HG03135 (cell line): ENCODE data around the gene C1orf167.

Source experiments
- ATAC-seq: cut with Tn5 transposase; IDR thresholded peaks from one replicate; pipeline ENCODE4 v1.9.1; 2021; ENCODE audit warnings: mild to moderate bottlenecking, moderate library complexity; ENCODE audit not compliant: unreplicated experiment

C1orf167 gene

GRCh38 chr1:11833497-11833896, 71.5 kb downstream of the C1orf167 start:
- no peak for ATAC-seq

GRCh38 chr1:11833900-11834299, 71.9 kb downstream of the C1orf167 start:
- ATAC-seq: no peak

DNA sequence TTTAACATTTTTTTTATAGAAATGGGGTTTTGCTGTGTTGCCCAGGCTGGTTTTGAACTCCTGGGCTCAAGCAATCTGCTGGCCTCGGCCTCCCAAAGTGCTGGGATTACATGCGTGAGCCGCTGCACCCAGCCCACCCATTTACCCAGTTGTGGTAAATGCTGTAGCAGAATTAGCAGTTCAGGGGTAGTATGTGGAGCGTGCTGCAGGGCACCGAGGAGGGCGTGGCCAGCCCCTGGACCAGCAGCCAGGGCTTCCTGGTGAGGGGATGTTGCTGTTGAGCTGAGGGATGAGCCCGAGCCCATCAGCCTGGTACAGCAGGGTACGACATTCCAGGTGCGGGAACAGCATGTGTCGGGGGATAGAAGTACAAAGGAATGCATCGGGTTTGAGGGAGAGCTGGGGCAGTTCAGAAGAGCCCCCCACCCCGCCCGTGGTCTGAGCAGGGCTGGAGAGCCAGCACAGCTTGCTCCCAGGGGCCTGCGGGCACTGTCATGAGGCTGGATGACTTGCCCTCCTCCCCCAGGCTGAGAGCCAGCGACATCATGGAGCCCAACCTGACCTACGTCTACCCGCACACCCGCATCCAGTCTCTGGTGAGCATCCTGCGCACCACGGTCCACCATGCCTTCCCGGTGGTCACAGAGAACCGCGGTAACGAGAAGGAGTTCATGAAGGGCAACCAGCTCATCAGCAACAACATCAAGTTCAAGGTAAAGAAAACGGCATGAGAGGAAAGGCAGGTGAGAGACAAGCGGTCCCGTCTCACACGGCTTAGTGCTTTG, 73.6 kb downstream of the C1orf167 start:
- ATAC-seq: no peak

DNA sequence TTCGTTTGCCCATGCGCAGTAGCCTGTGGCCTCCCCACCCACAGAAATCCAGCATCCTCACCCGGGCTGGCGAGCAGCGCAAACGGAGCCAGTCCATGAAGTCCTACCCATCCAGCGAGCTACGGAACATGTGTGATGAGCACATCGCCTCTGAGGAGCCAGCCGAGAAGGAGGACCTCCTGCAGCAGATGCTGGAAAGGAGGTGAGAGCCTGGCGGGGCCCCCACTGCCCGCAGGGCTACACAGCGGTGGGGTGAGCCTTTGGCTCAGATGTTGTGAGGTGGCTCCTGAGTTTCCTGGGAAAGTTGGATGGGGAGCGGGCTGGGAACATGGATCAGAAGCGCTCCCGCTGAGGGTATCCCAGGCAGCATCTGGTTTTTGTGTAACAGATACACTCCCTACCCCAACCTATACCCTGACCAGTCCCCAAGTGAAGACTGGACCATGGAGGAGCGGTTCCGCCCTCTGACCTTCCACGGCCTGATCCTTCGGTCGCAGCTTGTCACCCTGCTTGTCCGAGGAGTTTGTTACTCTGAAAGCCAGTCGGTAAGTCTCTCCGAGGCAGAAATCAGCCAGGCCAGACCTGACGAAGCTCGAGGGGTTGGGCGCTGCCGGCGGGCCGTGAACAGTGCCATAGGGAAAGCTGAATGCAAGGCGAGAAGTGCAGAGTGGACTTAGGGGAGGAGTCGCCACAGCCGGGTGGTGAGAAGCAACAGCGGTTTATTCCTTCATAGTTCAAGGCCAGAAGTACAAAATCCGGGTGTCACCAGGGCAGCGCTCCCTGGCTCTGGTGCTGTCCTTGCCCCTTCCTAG, 75.2 kb downstream of the C1orf167 start:
- ATAC-seq: no peak

GRCh38 chr1:11837767-11838348, 75.9 kb downstream of the C1orf167 start:
- no peak for ATAC-seq

DNA sequence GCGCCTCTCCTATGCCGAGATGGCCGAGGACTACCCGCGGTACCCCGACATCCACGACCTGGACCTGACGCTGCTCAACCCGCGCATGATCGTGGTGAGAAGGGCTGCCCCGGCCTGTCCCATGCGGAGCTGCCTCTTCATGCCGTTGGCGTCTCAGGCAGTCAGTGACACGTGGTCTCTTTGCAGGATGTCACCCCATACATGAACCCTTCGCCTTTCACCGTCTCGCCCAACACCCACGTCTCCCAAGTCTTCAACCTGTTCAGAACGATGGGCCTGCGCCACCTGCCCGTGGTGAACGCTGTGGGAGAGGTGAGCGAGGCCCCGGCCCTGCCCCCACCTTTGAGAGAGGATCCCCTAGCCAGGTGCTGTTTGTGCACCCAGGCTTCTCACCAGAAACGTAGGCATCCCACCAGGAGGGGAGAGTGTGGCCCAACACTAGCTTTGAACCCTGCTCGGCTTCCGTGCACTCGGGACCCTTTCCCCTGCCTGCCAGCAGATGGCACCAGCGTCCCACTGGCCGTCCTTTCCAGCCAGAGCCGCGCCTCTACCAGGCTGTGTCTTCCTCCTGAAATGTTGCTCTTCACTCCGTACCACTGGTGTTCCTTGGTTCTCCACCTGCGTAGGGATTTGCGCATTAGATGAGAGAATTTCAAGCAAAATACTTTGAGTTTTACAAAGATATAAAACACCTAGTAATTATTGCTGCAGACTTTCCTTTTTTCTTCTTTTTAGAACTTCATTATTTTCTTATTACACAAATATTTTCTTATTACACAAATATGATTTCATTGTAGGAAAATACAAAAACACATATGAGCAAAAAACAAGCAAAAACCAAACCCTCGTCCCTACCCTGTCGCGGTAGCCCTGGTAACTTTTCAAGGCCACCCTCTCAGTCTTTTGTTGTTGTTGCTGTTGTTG, 76.6 kb downstream of the C1orf167 start:
- ATAC-seq: no peak
